Measurements from ENCODE around the gene BTBD16. TPM values are rescaled to one million over a fixed set of nuclear protein-coding genes. Genes with fewer than 3 reads are reported as not detected.

The BTBD16 gene
- total and polyA plus RNA-seq, 4 donors = 0.42 to 2.8 (median 1.8) TPM

DNA sequence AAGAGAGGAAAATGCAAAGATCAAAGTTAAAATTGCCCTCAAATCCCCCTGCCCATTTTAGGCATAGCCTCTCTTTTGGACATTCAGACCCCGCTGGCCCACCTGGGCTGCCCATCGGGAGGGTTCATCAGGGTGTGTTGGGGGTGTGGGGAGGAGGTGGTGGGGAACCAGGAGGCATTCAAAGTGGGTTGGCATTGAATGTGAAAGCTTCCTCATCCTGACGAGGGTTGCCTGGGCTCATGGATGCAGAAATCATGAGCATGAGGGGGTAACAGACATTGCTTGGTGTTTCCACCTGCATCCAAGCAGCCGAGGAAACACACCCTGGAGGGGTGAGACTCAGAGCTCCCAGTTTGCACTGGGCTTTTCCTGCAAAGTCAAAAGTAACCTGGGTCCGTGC lies 20.6 kb downstream of the BTBD16 start:
- Histone ChIP-seq H3K27me3 (ENCODE audit: control insufficient read depth in 4 of 4, insufficient read depth in 4 of 4, low read length in 3 of 4) (no peaks in the 10 kb centered on the region), H3K4me3 (ENCODE audit: low read depth in 1 of 3, low read length in 3 of 3) (no peak overlapping the region), H3K4me1 (ENCODE audit: control insufficient read depth in 4 of 4, insufficient read depth in 4 of 4, low read length in 3 of 4) (no peaks in the 10 kb centered on the region), H3K9ac (ENCODE audit: low read depth in 1 of 2, low read length in 2 of 2) (no peak overlapping the region), H3K27ac (ENCODE audit: low read depth in 1 of 2, low read length in 2 of 2) (no peak overlapping the region), H3K36me3 (ENCODE audit: control insufficient read depth in 4 of 4, insufficient read depth in 3 of 4, low read depth in 1 of 4, low read length in 3 of 4) (no peaks in the 10 kb centered on the region), H3K9me3 (ENCODE audit: control insufficient read depth in 4 of 4, low read length in 3 of 4) (no peaks in the 10 kb centered on the region)
- TF ChIP-seq HNF4A (conservative IDR thresholded peaks at IDR 0.05) = no peak
- TF ChIP-seq, protein P1, sequence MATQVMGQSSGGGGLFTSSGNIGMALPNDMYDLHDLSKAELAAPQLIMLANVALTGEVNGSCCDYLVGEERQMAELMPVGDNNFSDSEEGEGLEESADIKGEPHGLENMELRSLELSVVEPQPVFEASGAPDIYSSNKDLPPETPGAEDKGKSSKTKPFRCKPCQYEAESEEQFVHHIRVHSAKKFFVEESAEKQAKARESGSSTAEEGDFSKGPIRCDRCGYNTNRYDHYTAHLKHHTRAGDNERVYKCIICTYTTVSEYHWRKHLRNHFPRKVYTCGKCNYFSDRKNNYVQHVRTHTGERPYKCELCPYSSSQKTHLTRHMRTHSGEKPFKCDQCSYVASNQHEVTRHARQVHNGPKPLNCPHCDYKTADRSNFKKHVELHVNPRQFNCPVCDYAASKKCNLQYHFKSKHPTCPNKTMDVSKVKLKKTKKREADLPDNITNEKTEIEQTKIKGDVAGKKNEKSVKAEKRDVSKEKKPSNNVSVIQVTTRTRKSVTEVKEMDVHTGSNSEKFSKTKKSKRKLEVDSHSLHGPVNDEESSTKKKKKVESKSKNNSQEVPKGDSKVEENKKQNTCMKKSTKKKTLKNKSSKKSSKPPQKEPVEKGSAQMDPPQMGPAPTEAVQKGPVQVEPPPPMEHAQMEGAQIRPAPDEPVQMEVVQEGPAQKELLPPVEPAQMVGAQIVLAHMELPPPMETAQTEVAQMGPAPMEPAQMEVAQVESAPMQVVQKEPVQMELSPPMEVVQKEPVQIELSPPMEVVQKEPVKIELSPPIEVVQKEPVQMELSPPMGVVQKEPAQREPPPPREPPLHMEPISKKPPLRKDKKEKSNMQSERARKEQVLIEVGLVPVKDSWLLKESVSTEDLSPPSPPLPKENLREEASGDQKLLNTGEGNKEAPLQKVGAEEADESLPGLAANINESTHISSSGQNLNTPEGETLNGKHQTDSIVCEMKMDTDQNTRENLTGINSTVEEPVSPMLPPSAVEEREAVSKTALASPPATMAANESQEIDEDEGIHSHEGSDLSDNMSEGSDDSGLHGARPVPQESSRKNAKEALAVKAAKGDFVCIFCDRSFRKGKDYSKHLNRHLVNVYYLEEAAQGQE (IDR thresholded peaks at IDR 0.05) = no peak
- no peak for TF ChIP-seq FOXA1 (IDR thresholded peaks at IDR 0.05)
- TF ChIP-seq ZBTB33 (IDR thresholded peaks at IDR 0.05) = no peak
- TF ChIP-seq RAD21 (IDR thresholded peaks at IDR 0.05) = no peak
- TF ChIP-seq FOXA2 (IDR thresholded peaks at IDR 0.05) = no peak
- no peak for TF ChIP-seq GABPA (IDR thresholded peaks at IDR 0.05 in 1 of 2, conservative IDR thresholded peaks at IDR 0.05 in 1 of 2)
- TF ChIP-seq NR2F2 (IDR thresholded peaks at IDR 0.05) = no peak
- TF ChIP-seq, protein P2, sequence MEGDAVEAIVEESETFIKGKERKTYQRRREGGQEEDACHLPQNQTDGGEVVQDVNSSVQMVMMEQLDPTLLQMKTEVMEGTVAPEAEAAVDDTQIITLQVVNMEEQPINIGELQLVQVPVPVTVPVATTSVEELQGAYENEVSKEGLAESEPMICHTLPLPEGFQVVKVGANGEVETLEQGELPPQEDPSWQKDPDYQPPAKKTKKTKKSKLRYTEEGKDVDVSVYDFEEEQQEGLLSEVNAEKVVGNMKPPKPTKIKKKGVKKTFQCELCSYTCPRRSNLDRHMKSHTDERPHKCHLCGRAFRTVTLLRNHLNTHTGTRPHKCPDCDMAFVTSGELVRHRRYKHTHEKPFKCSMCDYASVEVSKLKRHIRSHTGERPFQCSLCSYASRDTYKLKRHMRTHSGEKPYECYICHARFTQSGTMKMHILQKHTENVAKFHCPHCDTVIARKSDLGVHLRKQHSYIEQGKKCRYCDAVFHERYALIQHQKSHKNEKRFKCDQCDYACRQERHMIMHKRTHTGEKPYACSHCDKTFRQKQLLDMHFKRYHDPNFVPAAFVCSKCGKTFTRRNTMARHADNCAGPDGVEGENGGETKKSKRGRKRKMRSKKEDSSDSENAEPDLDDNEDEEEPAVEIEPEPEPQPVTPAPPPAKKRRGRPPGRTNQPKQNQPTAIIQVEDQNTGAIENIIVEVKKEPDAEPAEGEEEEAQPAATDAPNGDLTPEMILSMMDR (IDR thresholded peaks at IDR 0.05; ENCODE audit: low read depth, low read length, missing input control) = no peak
- no peak for TF ChIP-seq MAX (IDR thresholded peaks at IDR 0.05)
- no peak for TF ChIP-seq HNF4G (IDR thresholded peaks at IDR 0.05)
- no peak for TF ChIP-seq YY1 (IDR thresholded peaks at IDR 0.05)
- TF ChIP-seq RXRA (IDR thresholded peaks at IDR 0.05) = no peak
- TF ChIP-seq TAF1 (conservative IDR thresholded peaks at IDR 0.05) = no peak
- no peak for DNase-seq (ENCODE audit: low spot score)
- WGBS = 90% methylated on average over 5 of the region's 5 CpGs

GRCh38 chr10:122292376-122292775 lies 21.3 kb downstream of the BTBD16 start:
- H3K27ac ChIP-seq (ENCODE audit: low read depth in 1 of 2, low read length in 2 of 2) = no peak overlapping the region
- H3K9me3 ChIP-seq (ENCODE audit: control insufficient read depth in 4 of 4, low read length in 3 of 4) = no peaks in the 10 kb centered on the region
- H3K27me3 ChIP-seq (ENCODE audit: control insufficient read depth in 4 of 4, insufficient read depth in 4 of 4, low read length in 3 of 4) = no peaks in the 10 kb centered on the region
- no peak overlapping the region for H3K9ac ChIP-seq (ENCODE audit: low read depth in 1 of 2, low read length in 2 of 2)
- H3K36me3 ChIP-seq (ENCODE audit: control insufficient read depth in 4 of 4, insufficient read depth in 3 of 4, low read depth in 1 of 4, low read length in 3 of 4) = no peaks in the 10 kb centered on the region
- no peak overlapping the region for H3K4me3 ChIP-seq (ENCODE audit: low read depth in 1 of 3, low read length in 3 of 3)
- whole genome bisulfite sequencing = 89% methylated on average over 3 of the region's 3 CpGs
- no peak for DNase-seq (ENCODE audit: low spot score)
- no peaks in the 10 kb centered on the region for H3K4me1 ChIP-seq (ENCODE audit: control insufficient read depth in 4 of 4, insufficient read depth in 4 of 4, low read length in 3 of 4)
- no peak for TF ChIP-seq ZBTB33 (IDR thresholded peaks at IDR 0.05)
- TF ChIP-seq, protein P2 (IDR thresholded peaks at IDR 0.05; ENCODE audit: low read depth, low read length, missing input control) = no peak
- no peak for TF ChIP-seq SP1 (IDR thresholded peaks at IDR 0.05)
- no peak for TF ChIP-seq RAD21 (IDR thresholded peaks at IDR 0.05)
- no peak for TF ChIP-seq YY1 (IDR thresholded peaks at IDR 0.05)
- TF ChIP-seq GABPA (IDR thresholded peaks at IDR 0.05 in 1 of 2, conservative IDR thresholded peaks at IDR 0.05 in 1 of 2) = no peak
- TF ChIP-seq HNF4G (IDR thresholded peaks at IDR 0.05) = no peak
- no peak for TF ChIP-seq EGR1 (IDR thresholded peaks at IDR 0.05; ENCODE audit: low read depth in 2 of 2)
- TF ChIP-seq TAF1 (conservative IDR thresholded peaks at IDR 0.05) = no peak
- TF ChIP-seq ATF3 (IDR thresholded peaks at IDR 0.05) = no peak
- TF ChIP-seq JUND (IDR thresholded peaks at IDR 0.05) = no peak
- TF ChIP-seq FOXA1 (IDR thresholded peaks at IDR 0.05) = no peak
- no peak for TF ChIP-seq RXRA (IDR thresholded peaks at IDR 0.05)
- TF ChIP-seq HNF4A (conservative IDR thresholded peaks at IDR 0.05) = no peak
